GM12864 (cell line): Measurements from ENCODE around the gene HUNK.

Source experiments
- DNase-seq: peaks from one replicate; pipeline ENCODE4 v3.0.0-alpha.2; 2011; ENCODE audit warnings: low read depth
- H3K4me3 ChIP-seq: 2 replicates; pipeline ENCODE4 v1.5.1; 2011; ENCODE audit warnings: mild to moderate bottlenecking, low read depth, low read length, control low read depth
- TF ChIP-seq, protein P1 (sequence below): IDR thresholded peaks from 2 replicates; pipeline ENCODE4 v1.5.1; 2011; ENCODE audit warnings: low read depth, mild to moderate bottlenecking, moderate library complexity, low read length, control low read depth, inconsistent platforms; ENCODE audit errors: missing control alignments

HUNK gene

DNA sequence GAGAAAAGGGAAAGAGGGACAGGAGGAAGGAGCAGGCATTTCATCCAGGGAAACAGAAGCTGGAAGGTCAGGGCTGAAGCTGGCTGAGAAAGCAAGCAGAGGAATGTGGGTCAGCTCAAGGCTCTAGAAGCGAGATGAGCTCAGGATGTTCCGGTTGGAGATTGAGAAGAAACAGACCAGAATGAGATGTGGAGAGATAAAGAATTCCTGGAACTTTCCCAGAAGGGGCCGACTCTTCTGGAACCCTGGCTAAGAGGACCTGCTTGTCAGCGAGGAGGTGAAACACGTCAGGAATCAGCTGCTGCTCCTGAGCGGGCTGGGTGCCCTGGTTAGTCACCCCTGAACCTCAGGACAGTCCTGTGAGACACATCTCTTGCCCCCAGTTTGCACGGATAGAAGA, 75.9 kb downstream of the HUNK start:
- no peak for DNase-seq
- H3K4me3 ChIP-seq: no peak overlapping the region
- TF ChIP-seq, protein P1, sequence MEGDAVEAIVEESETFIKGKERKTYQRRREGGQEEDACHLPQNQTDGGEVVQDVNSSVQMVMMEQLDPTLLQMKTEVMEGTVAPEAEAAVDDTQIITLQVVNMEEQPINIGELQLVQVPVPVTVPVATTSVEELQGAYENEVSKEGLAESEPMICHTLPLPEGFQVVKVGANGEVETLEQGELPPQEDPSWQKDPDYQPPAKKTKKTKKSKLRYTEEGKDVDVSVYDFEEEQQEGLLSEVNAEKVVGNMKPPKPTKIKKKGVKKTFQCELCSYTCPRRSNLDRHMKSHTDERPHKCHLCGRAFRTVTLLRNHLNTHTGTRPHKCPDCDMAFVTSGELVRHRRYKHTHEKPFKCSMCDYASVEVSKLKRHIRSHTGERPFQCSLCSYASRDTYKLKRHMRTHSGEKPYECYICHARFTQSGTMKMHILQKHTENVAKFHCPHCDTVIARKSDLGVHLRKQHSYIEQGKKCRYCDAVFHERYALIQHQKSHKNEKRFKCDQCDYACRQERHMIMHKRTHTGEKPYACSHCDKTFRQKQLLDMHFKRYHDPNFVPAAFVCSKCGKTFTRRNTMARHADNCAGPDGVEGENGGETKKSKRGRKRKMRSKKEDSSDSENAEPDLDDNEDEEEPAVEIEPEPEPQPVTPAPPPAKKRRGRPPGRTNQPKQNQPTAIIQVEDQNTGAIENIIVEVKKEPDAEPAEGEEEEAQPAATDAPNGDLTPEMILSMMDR: no peak

DNA sequence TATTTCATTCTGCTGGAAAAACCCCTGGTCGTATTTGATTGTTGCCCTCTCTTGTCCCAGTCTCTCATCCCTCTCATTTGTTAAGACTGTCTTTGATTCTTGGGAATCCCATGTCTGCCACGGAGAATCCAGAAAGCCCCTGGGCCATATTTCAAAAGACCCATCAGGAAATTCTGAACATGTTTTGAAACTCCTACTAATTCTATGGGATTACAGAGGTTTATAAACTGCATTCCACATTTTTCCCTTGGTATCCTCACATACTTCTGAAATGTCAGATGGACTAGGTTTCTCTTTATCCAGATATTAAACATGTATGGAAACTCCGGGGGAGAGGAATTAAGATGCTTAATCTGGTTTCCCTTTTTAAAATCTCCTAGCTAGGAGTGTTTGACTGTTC, 80.0 kb downstream of the HUNK start:
- DNase-seq: no peak
- H3K4me3 ChIP-seq: no peak overlapping the region
- TF ChIP-seq, protein P1: no peak

DNA sequence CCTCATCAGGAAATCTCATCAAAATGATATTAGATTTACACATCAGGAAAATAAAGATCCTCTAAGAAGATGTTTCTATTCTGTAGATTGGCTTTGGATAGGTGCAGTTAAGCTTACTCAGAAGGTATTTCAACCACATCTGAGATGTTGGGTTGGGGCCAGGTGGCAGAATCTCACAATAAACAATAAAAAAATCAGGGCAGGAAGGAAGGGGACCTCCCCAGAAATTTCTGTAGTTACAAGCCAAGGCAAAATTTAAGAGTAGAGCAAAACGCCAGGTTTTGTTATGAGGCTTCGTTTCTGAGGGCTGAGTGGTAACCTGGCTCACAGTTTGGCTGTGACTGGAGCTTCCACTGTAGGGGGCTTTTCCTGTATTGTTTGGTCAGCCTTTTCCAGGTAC, 84.8 kb downstream of the HUNK start:
- TF ChIP-seq, protein P1: no peak
- no peak for DNase-seq
- no peak overlapping the region for H3K4me3 ChIP-seq

DNA sequence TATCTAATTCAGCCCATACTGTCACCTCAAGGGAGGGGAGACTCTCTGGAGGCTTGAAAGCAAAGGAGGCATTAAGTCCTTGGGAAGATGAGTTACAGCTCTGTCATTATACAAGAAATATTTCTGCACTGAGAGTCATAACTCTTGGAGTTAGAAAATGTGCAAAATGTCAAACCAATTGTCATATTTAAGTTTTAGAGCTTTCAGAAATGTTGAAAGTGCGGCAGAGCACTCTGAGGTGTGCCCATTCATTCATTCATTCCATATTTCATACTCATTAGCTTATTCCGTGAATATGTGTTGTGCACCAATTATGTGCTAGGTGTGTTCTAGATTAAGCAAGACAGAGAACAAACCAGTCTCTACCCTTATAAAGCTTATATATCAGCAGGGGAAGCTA, 87.1 kb downstream of the HUNK start:
- H3K4me3 ChIP-seq: no peak overlapping the region
- DNase-seq: no peak
- TF ChIP-seq, protein P1: no peak

DNA sequence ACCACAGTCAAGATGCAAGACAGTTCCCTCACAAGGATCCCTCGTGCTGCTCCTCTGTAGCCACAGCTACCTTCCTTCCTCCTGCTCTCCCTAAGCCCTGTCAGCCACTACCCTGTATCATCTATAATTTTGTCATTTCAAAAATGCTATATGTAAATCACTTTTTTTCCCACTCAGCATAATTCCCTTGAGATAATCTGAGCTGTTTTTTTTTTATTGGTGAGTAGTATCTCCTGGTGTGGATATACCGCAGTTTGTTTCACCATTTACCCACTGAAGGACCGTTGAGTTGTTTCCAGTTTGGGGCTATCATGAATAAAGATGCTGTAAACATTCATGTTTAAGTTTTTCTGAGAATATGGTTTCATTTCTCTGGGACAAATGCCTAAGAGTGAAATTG, 88.2 kb downstream of the HUNK start:
- no peak for DNase-seq
- H3K4me3 ChIP-seq: no peak overlapping the region
- TF ChIP-seq, protein P1: no peak

DNA sequence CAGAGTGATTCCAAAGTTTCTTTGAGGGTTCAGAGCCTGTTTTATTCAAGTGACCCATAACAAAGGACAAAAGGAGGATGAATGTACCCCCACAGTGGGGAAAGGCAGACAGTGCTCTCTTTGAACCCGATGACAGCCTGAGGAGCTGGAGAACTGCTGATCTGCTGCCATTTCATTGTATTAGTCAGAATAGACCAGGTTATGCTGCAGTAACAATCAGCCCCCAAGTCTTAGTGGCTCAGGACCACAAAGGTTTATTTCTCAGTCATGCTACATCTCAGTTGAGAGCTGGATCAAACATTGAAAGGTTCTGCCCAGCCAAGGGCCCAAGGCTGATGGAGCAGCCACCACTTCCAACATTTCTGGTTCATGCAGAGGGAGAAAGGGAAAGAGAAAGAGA, 88.9 kb downstream of the HUNK start:
- TF ChIP-seq, protein P1: no peak
- no peak overlapping the region for H3K4me3 ChIP-seq
- DNase-seq: no peak

DNA sequence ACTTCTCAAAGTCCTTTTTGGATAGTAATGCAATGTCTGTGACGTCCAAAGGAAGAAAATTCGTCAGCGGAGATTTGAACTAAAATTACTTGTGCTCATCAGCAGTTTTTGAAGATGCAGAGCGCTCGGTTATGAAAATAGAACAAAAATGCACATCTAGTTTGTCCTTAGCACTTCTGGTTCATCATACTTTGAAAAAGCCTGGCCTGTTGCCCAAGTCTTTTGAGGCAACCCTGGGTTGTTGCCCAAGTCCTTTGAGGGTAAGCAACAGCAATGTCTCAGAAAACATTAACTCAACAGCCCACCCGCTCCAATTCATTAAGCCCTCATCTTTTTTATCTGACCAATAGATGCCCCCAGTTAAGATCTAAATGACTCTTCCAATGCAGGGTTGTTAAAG, 91.9 kb downstream of the HUNK start:
- no peak overlapping the region for H3K4me3 ChIP-seq
- TF ChIP-seq, protein P1: no peak
- DNase-seq: no peak
